Measurements from ENCODE around the gene DLG5. TPM values are rescaled to one million over a fixed set of nuclear protein-coding genes. Genes with fewer than 3 reads are reported as not detected.

The DLG5 gene
- total RNA-seq, 1 experiment from 2014 or later, result 22.6 TPM

- DNase-seq (ENCODE audit: low read depth), result no peak
Observed at GRCh38 chr10:77867124-77867719, 59.3 kb downstream of the DLG5 start.

DNA sequence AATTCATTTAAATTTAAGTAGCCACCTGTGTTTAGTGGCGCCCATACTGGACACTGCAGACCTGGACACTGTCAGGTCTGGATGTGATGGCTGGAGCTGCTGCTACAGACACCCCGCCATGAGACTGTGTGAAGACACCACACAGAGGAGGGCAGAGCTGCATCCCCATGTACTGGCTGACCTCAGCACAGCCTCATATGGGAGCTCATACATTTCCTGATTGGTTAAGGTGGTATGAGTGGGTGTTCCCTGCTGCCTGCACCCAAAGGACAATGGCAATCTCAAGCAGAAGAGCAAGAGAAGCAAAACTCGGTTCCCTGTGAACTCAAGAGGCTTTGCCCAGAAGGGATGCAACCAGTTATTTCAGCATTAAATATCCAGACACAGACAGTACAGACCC, 60.0 kb downstream of the DLG5 start:
- no peak for DNase-seq (ENCODE audit: low read depth)

GRCh38 chr10:77865580-77866324, 60.8 kb downstream of the DLG5 start:
- no peak for DNase-seq (ENCODE audit: low read depth)

DNA sequence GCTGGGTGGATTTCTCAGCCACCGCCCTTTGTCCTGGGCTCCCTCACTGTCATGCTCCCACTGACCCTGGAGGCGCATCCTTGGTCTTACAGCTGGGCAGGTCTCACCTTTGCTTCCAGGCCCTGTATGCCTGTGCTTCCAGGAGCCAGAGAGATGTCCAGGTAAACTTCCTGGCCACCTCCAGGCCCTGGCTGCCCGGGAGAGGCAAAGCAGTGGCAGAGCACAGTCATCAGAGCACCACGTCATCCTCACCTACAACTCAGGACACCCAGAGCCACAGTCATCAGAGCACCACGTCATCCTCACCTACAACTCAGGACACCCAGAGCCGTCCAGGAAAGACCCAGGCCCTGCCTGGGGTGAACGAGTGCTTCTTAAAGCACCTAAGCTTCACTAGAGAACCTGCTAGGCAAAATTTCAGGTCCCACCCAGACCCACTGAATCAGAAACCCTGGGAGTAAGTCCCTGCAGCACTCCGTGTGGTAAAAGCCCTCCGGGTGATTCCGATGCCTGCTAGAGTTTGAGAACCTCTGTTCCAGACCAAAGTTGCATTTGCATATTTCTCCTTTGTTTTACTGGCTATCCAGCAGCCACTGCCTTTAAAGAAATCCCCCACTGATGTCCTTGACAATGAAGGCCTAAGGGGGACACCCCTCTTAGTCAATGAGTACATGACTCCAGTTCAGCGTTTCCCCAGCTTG, 62.3 kb downstream of the DLG5 start:
- DNase-seq (ENCODE audit: low read depth), result no peak

GRCh38 chr10:77863446-77863845, 63.1 kb downstream of the DLG5 start:
- DNase-seq (ENCODE audit: low read depth), result peak; percentile 19

- peak; percentile 25 for DNase-seq (ENCODE audit: low read depth)
Observed at GRCh38 chr10:77862595-77862994, 64.0 kb downstream of the DLG5 start.

GRCh38 chr10:77861366-77861765, 65.2 kb downstream of the DLG5 start:
- DNase-seq (ENCODE audit: low read depth), result no peak

DNA sequence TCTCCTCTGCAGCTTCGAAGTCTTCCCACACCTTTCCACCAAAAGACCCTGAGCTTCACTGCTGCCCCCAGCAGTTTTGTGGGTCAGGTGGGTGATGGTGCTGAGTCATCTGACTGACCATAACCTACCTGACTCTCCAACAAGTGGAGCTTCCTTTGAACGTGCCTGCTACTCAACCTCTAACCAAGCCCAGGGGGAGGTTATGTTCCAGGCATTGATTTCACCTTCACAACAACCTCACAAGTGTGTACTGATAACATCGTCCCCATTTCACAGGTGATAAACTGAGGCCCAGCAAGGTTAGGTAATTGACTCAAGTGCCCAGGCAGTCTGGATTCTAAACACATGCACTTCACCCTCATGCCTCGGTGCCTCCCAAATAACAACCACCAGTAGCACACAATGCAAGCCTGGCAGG, 66.7 kb downstream of the DLG5 start:
- DNase-seq (ENCODE audit: low read depth), result no peak

- DNase-seq (ENCODE audit: low read depth), result no peak
Observed at GRCh38 chr10:77859200-77859864, 67.2 kb downstream of the DLG5 start.

DNA sequence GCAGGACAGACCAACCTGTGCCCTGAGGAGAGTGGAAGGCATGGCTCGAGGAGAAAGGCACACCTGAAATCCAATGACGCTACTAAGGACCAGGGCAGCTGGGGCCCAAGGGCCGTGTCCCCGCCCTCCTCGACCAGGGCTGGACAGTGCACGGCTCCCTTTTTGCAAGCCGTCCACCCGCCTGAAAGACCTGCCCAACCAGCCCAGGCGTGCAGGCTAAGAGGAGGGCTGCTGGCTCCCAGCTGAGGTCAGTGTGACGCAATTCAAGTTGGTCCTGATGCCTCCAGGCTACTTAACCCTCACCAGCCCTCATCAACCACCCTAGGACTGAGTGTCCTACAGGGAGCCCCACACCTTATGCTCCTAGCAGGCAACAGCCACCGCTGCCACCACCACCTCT, 69.3 kb downstream of the DLG5 start:
- DNase-seq (ENCODE audit: low read depth), result no peak

DNA sequence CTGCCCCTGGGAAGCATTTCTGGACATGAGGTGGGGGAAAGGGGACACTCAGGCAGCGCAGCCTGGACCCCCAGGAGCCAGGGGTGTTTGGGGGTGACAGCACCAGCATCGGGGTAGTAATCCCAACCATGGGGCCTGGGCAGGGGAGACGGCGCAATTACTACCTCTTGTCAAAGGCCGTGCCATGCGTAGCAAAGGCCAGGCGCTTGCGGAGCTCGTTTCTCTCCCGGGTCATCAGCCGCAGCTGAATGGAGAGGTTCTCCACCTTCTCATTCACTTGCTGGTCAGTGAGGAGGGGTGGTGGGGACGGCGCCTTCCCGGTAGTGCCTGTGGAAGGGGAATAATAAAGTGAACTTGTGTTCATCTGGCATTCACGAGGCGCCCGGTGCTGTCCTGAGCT, 70.0 kb downstream of the DLG5 start:
- DNase-seq (ENCODE audit: low read depth), result no peak

DNA sequence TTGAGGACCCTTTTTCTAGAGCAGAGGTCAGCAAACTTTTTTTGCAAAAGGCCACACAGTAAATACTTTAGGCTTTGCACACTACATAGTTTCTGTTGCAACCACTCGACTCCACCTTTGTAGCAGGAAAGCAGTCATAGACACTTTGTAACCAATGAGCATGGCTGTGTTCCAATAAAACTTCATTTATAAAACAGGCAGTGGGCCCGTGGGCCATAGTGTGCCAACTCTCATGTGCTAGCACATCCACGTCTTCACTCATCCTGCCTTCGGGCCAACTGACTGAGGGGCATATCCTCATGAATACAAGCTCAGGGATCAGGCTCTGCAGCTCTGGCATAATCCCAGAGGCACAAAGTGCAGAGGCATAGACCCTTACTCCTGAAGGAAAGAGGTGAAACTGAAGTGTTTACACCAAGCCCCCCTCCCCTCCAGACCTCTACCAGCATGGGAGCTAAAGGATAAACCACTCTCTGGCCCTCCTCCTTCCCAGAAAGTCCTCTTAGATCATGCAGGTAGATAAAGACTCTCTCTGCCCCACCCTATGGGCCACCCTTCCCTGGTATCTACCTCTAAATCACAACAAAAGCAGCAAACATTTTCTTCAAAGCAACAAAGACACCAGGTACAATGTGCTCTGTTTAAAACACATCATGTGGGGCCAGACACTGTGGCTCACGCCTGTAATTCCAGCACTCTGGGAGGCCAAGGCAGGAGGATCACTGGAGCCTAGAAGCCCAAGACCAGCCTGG, 71.0 kb downstream of the DLG5 start:
- no peak for DNase-seq (ENCODE audit: low read depth)

DNA sequence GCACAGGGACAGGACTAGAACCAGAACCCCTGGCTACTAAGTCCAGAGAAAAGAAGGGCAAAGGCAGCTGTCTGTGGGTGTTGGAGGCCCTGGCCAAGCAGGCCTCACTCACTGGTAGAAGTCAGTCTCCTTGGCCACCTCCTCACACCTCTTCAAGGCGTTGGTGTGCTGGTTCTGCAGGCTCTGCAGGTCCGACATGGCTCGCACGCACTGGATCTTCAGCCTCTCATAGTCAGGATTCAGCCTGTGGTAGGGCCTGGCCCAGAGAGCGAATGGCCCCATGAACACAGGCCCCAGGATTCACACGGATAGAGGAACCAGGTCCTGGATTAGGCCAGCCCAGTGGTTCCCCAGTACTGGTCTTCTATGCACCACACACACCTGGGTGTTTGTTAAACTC, 72.4 kb downstream of the DLG5 start:
- DNase-seq (ENCODE audit: low read depth), result no peak

GRCh38 chr10:77853256-77853655, 73.3 kb downstream of the DLG5 start:
- no peak for DNase-seq (ENCODE audit: low read depth)

- no peak for DNase-seq (ENCODE audit: low read depth)
Observed at GRCh38 chr10:77850620-77851231, 75.8 kb downstream of the DLG5 start.

- DNase-seq (ENCODE audit: low read depth), result no peak
Observed at GRCh38 chr10:77849039-77849664, 77.4 kb downstream of the DLG5 start.

DNA sequence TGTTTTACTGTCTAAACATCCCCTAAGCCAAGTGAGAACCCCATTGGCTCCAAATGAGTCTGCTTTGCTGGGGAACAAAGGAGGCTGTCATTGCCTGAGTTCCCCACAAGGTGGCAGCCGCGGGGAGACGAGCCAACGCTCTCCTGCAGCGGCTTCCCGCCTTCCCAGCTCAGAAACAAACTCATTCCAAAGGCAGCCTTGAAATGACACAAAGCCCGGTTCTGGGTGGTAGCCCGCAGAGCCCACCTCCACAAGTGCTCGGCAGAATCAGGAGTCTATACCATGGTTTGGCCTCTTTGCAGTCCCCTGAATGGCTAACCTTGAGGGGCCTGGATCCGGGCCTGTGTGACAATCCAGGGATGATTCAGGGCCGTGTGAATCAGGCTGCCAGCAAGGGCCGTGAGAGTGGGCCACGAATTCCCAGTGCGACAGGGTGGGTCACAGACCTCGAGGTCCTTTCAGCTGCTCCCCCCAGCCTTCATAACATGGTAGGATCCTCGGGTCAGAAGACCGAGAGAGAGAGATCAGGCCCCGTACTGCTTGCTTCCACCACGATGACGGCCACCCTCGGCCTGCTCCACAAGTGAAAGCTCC, 79.7 kb downstream of the DLG5 start:
- peak; percentile 59 for DNase-seq (ENCODE audit: low read depth)

DNA sequence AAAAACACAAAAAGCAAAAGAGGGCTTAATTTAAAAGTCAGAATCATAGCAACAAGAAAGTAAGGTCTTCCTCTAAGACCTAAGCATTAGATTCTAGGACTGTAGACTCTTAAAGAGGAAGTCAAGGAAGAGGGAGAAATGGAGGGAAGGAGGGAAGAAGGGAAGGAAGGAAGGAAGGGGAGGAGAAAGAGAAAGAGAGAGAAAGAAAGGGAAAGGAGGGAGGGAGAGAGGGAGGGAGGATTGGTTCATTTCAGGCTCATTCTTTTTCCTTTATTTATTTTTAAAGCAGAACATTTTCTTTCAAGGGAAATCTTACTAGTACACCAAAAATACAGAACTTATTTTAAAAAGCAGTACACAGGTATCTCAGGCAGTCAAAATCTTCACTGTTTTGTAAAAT, 81.1 kb downstream of the DLG5 start:
- DNase-seq (ENCODE audit: low read depth), result no peak

DNA sequence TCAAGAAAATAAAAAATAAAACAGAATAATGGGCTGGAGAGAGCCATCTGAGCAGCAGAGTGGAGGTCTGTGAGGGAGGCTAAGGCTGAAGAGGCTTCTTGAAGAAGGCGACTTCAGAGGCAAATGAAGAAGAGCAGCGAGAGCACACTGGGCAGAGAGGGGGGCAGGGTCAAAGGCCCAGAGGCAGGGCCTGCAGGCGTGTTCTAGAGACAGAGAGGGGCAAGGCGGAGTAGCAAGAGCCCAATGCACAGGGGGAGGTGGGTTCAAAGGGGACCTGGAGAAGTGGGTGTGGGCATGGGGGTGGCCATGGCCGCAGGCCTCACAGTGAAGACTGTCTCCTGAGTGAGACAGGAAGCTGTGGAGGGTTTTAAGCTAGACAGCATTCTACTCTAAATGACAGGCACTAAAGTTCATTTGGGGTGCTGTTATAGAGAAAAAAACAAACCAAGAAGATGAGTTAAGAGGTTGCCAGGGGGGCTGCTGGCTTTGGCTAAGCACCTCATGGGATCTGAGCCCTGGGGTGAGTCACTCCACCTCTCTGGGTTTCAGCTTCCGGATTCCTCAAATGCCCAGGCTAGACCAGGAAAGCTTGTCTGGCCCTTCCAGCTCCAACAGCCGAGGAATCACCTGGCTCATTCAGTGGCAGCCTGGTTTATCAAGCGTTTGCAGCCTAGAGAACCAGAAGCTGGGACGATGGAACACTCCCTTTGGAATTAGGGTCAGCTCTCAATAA, 81.7 kb downstream of the DLG5 start:
- peak; percentile 86 for DNase-seq (ENCODE audit: low read depth)

DNA sequence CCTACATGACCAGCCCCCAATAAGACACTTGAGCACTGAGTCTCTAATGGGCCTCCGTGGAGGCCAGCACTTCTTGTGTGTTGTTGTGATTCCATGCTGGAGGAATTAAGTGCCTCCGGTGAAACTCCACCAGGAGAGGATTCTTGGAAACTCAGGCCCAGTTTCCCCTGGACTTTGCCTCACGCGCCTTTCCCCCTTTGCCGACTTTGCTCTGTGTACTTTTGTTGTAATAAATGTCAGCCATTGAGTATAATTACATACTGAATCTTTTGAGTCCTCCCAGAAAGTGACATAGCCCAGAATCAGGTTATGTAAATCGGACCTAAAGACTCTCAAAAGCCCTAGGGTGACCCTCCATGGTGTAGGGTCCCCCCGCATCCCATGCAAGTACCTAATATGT, 82.4 kb downstream of the DLG5 start:
- DNase-seq (ENCODE audit: low read depth), result no peak

Data from LHCN-M2 (cell line).